Measurements from ENCODE around the gene PRICKLE2.

GRCh38 chr3:64088408-64089205 is 136.7 kb downstream of the PRICKLE2 start:
- no peak for TF ChIP-seq CTCF (IDR thresholded peaks at IDR 0.05)
- TF ChIP-seq POLR2AphosphoS5 (IDR thresholded peaks at IDR 0.05; ENCODE audit: low read depth, low read length) = no peak
